K562 (cell line): Measurements from ENCODE around the gene EWSR1. TPM values are rescaled to one million over a fixed set of nuclear protein-coding genes. Genes with fewer than 3 reads are reported as not detected.

ENCODE experiments used
- ATAC-seq: fragments of 200-7000 bp; cut with Tn5 transposase; 3 replicates; pipeline ENCODE4 v1.9.1; 2020; ENCODE audit warnings: moderate library complexity
- BruUV-seq: library from RNA; stranded (reverse); fragments of 400-500 nt; replicated peaks from 2 replicates; lab custom pipeline; 2021; lab: Mats Ljungman, UMichigan
- CTCF ChIA-PET: fragments of 300-600 bp; formaldehyde crosslinking; extraction: SDS; loops from one replicate; lab custom pipeline; 2021; ENCODE audit warnings: low intra/inter-chr PET ratio; lab: Yijun Ruan, JAX
- POLR2A ChIA-PET: fragments of 300-600, 350-650 bp; sonication (Branson Sonifier 250); formaldehyde crosslinking; extraction: SDS; loops from one replicate; lab custom pipeline; 2021; ENCODE audit warnings: antibody characterized with exemption, inconsistent platforms; lab: Yijun Ruan, JAX
- DNase-seq, 4 experiments: peaks; one replicate each; pipeline versions ENCODE4 v3.0.0 to v3.0.0-alpha.2; 2011 to 2018; ENCODE audit warnings: low spot score in 3 of 4, mixed read lengths in 3 of 4; ENCODE audit errors: extremely low read depth in 1 of 4
- FAIRE-seq: peaks from 2 replicates; lab custom pipeline; 2011; peaks lifted over from hg19 to GRCh38; lab: Jason Lieb, UNC
- H2AFZ ChIP-seq: 2 replicates; pipeline ENCODE4 v1.6.0; 2011; ENCODE audit warnings: low read depth, low read length, control low read depth, inconsistent platforms
- H3K27ac ChIP-seq: fragments of 200-600 bp; 3 replicates; pipeline ENCODE4 v1.8.0; 2011; ENCODE audit warnings: low read depth, mild to moderate bottlenecking, control low read depth, inconsistent platforms, low read length, moderate library complexity, mixed read lengths; ENCODE audit errors: extremely low read depth
- H3K27me3 ChIP-seq, 2 experiments: fragments of 300-600 bp in 1 of 2; 2 replicates in 1 of 2; 3 replicates in 1 of 2; pipeline versions ENCODE4 v1.6.0 to v1.8.0; 2011; ENCODE audit warnings: inconsistent platforms in 2 of 2, low read length in 2 of 2, mild to moderate bottlenecking in 1 of 2, mixed read lengths in 1 of 2, moderate library complexity in 1 of 2; ENCODE audit not compliant: control insufficient read depth in 2 of 2, insufficient read depth in 2 of 2
- H3K36me3 ChIP-seq: fragments of 300-600 bp; 3 replicates; pipeline ENCODE4 v1.8.0; 2011; ENCODE audit warnings: mild to moderate bottlenecking, low read length, inconsistent platforms; ENCODE audit not compliant: control insufficient read depth, insufficient read depth
- H3K4me1 ChIP-seq, 2 experiments: fragments of 200-600 bp in 1 of 2; replicated peaks in 1 of 2; 2 replicates in 1 of 2; 3 replicates in 1 of 2; pipeline versions ENCODE4 v1.5.1 to v1.8.0; 2011; ENCODE audit warnings: inconsistent platforms in 2 of 2, low read length in 2 of 2, mild to moderate bottlenecking in 1 of 2, mixed read lengths in 1 of 2, moderate library complexity in 1 of 2; ENCODE audit not compliant: control insufficient read depth in 2 of 2, insufficient read depth in 2 of 2
- H3K4me2 ChIP-seq: 2 replicates; pipeline ENCODE4 v1.6.1; 2011; ENCODE audit warnings: low read length, control low read depth, inconsistent platforms, mixed read lengths; ENCODE audit not compliant: insufficient read depth
- H3K4me3 ChIP-seq: fragments of 200-600 bp; sonication (generic), shearing (Covaris generic); 2 replicates; pipeline ENCODE4 v1.5.1; 2016; ENCODE audit warnings: control low read depth, inconsistent platforms
- H3K79me2 ChIP-seq: fragments of 200-600 bp; 3 replicates; pipeline ENCODE4 v1.8.0; 2011; ENCODE audit warnings: low read length, inconsistent platforms; ENCODE audit not compliant: control insufficient read depth, insufficient read depth
- H3K9ac ChIP-seq, 2 experiments: 2 replicates each; pipeline versions ENCODE4 v1.6.0 to v1.6.1; 2011; ENCODE audit warnings: low read depth in 2 of 2, low read length in 2 of 2, control low read depth in 1 of 2, inconsistent platforms in 1 of 2, mild to moderate bottlenecking in 1 of 2, mixed read lengths in 1 of 2; ENCODE audit not compliant: insufficient read depth in 1 of 2
- H3K9me1 ChIP-seq: one replicate; pipeline ENCODE4 v1.6.0; 2011; ENCODE audit warnings: inconsistent platforms, mild to moderate bottlenecking, low read length, moderate library complexity; ENCODE audit not compliant: control insufficient read depth, insufficient read depth
- H3K9me3 ChIP-seq: replicated peaks from 2 replicates; pipeline ENCODE4 v1.5.1; 2011; ENCODE audit warnings: low read depth, low read length, inconsistent platforms; ENCODE audit not compliant: control insufficient read depth, insufficient read depth
- H4K20me1 ChIP-seq: replicated peaks from 2 replicates; pipeline ENCODE4 v1.6.1; 2011; ENCODE audit warnings: low read length, inconsistent platforms, mixed read lengths; ENCODE audit not compliant: control insufficient read depth, insufficient read depth
- CBFB ChIP-seq: sonication (generic); formaldehyde crosslinking; IDR thresholded peaks from 2 replicates; pipeline ENCODE4 v1.4.0; 2020; ENCODE audit warnings: mild to moderate bottlenecking, missing genetic modification reagents
- GABPA ChIP-seq: fragments of 200-800 bp; sonication (Bioruptor generic); conservative IDR thresholded peaks from 2 replicates; pipeline ENCODE4 v1.6.1; 2016; ENCODE audit warnings: low read depth, missing genetic modification characterization, missing compliant biosample characterization
- RFX7 ChIP-seq: fragments of 250-450 bp; sonication (Bioruptor Pico); IDR thresholded peaks from 2 replicates; pipeline ENCODE4 v1.5.1; 2021; ENCODE audit warnings: mild to moderate bottlenecking
- SIN3B ChIP-seq: fragments of 450-650 bp; IDR thresholded peaks from 2 replicates; pipeline ENCODE4 v1.6.1; 2017; ENCODE audit warnings: low read depth, mild to moderate bottlenecking, moderate library complexity
- WGBS: fragments of 100-300 bp; shearing (Covaris generic); methylation state at CpG from one replicate; pipeline ENCODE4 v1.1.6; 2016; ENCODE audit warnings: low coverage, mixed read lengths; ENCODE audit not compliant: insufficient coverage; ENCODE audit errors: missing lambda C conversion rate; 5-methylcytosine and 5-hydroxymethylcytosine counted together
- in situ Hi-C: fragments of 300-500 bp; cut with MboI; formaldehyde crosslinking; loops from 4 replicates; pipeline ENCODE4 v1.15.0; 2018; ENCODE audit warnings: inconsistent platforms, mixed read lengths
- intact Hi-C: fragments of 100-400 bp; cut with micrococcal nuclease; formaldehyde crosslinking; loops from 2 replicates; pipeline ENCODE4 v1.14.2; 2022
- polyA plus RNA-seq, 8 experiments: library from polyadenylated mRNA; depleted of rRNA in 4 of 8; stranded (reverse) in 5 of 8; unstranded in 3 of 8; fragments of >200 nt; fragmentation: Nextera tagmentation in 2 of 8; fragmentation: Illumina TruSeq in 1 of 8; extraction: Ambion mirVana in 2 of 8; extraction: Trizol in 1 of 8; gene quantifications; 2 replicates each; pipeline versions ENCODE4 v1.2.1 to v1.2.3, GENCODE V29; 2011 to 2014; ENCODE audit warnings: inconsistent platforms in 1 of 8, missing spikeins in 1 of 8
- total RNA-seq, 7 experiments: library from RNA; depleted of rRNA in 6 of 7; stranded (reverse); fragments of >200 nt in 6 of 7; fragmentation: Illumina TruSeq in 2 of 7; extraction: Trizol in 2 of 7; gene quantifications; 2 replicates each; pipeline versions ENCODE4 v1.2.1 to v1.2.3, GENCODE V29; 2011 to 2021; ENCODE audit warnings: low replicate concordance in 1 of 7
- TF ChIP-seq, protein P1 (sequence below): IDR thresholded peaks from 2 replicates; pipeline ENCODE4 v1.6.1; 2011; ENCODE audit warnings: borderline replicate concordance, low read depth, mild to moderate bottlenecking, moderate library complexity, low read length; ENCODE audit not compliant: insufficient read depth, poor library complexity, severe bottlenecking
- TF ChIP-seq, protein P2 (sequence below): fragments of 450-650 bp; IDR thresholded peaks from 2 replicates; pipeline ENCODE4 v1.6.1; 2016; ENCODE audit warnings: mild to moderate bottlenecking, moderate library complexity

EWSR1 gene
- total and polyA plus RNA-seq, 9 of the 15 experiments (the other 6 are each of a cell fraction or from before 2014, with no cell fraction given): 83.3 to 450 (median 239) TPM

DNA sequence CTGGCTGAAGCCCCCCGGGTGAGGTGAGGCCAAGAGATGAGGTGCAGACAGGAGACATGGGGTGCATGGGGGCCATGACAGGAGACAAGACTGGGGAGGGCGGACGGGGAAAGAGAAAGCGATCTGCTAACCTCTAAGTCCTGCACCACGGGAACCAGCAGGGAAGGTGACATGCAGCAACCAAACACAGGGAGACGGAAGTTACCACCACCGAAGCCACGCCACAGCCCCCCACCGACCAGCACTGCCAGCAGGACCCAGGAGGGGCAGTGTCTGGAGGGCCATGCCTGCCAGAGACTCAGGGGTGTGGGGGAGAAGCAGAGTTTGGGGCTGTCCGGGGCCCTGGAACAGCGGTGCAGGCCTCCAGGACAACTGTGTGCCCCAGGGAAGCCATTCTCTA, 61.5 kb downstream of the EWSR1 start:
- no peaks in the 10 kb centered on the region for H3K9me1 ChIP-seq
- no peak overlapping the region for H3K4me2 ChIP-seq
- no peak for TF ChIP-seq GABPA (tag)
- TF ChIP-seq, protein P1, sequence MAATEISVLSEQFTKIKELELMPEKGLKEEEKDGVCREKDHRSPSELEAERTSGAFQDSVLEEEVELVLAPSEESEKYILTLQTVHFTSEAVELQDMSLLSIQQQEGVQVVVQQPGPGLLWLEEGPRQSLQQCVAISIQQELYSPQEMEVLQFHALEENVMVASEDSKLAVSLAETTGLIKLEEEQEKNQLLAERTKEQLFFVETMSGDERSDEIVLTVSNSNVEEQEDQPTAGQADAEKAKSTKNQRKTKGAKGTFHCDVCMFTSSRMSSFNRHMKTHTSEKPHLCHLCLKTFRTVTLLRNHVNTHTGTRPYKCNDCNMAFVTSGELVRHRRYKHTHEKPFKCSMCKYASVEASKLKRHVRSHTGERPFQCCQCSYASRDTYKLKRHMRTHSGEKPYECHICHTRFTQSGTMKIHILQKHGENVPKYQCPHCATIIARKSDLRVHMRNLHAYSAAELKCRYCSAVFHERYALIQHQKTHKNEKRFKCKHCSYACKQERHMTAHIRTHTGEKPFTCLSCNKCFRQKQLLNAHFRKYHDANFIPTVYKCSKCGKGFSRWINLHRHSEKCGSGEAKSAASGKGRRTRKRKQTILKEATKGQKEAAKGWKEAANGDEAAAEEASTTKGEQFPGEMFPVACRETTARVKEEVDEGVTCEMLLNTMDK: no peak
- no peak for TF ChIP-seq SIN3B
- TF ChIP-seq RFX7: no peak
- no peak for TF ChIP-seq CBFB
- TF ChIP-seq, protein P2, sequence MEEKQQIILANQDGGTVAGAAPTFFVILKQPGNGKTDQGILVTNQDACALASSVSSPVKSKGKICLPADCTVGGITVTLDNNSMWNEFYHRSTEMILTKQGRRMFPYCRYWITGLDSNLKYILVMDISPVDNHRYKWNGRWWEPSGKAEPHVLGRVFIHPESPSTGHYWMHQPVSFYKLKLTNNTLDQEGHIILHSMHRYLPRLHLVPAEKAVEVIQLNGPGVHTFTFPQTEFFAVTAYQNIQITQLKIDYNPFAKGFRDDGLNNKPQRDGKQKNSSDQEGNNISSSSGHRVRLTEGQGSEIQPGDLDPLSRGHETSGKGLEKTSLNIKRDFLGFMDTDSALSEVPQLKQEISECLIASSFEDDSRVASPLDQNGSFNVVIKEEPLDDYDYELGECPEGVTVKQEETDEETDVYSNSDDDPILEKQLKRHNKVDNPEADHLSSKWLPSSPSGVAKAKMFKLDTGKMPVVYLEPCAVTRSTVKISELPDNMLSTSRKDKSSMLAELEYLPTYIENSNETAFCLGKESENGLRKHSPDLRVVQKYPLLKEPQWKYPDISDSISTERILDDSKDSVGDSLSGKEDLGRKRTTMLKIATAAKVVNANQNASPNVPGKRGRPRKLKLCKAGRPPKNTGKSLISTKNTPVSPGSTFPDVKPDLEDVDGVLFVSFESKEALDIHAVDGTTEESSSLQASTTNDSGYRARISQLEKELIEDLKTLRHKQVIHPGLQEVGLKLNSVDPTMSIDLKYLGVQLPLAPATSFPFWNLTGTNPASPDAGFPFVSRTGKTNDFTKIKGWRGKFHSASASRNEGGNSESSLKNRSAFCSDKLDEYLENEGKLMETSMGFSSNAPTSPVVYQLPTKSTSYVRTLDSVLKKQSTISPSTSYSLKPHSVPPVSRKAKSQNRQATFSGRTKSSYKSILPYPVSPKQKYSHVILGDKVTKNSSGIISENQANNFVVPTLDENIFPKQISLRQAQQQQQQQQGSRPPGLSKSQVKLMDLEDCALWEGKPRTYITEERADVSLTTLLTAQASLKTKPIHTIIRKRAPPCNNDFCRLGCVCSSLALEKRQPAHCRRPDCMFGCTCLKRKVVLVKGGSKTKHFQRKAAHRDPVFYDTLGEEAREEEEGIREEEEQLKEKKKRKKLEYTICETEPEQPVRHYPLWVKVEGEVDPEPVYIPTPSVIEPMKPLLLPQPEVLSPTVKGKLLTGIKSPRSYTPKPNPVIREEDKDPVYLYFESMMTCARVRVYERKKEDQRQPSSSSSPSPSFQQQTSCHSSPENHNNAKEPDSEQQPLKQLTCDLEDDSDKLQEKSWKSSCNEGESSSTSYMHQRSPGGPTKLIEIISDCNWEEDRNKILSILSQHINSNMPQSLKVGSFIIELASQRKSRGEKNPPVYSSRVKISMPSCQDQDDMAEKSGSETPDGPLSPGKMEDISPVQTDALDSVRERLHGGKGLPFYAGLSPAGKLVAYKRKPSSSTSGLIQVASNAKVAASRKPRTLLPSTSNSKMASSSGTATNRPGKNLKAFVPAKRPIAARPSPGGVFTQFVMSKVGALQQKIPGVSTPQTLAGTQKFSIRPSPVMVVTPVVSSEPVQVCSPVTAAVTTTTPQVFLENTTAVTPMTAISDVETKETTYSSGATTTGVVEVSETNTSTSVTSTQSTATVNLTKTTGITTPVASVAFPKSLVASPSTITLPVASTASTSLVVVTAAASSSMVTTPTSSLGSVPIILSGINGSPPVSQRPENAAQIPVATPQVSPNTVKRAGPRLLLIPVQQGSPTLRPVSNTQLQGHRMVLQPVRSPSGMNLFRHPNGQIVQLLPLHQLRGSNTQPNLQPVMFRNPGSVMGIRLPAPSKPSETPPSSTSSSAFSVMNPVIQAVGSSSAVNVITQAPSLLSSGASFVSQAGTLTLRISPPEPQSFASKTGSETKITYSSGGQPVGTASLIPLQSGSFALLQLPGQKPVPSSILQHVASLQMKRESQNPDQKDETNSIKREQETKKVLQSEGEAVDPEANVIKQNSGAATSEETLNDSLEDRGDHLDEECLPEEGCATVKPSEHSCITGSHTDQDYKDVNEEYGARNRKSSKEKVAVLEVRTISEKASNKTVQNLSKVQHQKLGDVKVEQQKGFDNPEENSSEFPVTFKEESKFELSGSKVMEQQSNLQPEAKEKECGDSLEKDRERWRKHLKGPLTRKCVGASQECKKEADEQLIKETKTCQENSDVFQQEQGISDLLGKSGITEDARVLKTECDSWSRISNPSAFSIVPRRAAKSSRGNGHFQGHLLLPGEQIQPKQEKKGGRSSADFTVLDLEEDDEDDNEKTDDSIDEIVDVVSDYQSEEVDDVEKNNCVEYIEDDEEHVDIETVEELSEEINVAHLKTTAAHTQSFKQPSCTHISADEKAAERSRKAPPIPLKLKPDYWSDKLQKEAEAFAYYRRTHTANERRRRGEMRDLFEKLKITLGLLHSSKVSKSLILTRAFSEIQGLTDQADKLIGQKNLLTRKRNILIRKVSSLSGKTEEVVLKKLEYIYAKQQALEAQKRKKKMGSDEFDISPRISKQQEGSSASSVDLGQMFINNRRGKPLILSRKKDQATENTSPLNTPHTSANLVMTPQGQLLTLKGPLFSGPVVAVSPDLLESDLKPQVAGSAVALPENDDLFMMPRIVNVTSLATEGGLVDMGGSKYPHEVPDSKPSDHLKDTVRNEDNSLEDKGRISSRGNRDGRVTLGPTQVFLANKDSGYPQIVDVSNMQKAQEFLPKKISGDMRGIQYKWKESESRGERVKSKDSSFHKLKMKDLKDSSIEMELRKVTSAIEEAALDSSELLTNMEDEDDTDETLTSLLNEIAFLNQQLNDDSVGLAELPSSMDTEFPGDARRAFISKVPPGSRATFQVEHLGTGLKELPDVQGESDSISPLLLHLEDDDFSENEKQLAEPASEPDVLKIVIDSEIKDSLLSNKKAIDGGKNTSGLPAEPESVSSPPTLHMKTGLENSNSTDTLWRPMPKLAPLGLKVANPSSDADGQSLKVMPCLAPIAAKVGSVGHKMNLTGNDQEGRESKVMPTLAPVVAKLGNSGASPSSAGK: no peak
- TF ChIP-seq, all 486 proteins: peak for 0
- Histone ChIP-seq H4K20me1 (no peaks in the 10 kb centered on the region), H3K79me2 (no peaks in the 10 kb centered on the region), H3K27ac (no peak overlapping the region), H3K36me3 (peaks cover 38% of the 10 kb centered on the region; the same call in 2 of the 3 replicates), H3K4me3 (no peak overlapping the region), H3K9ac (no peak overlapping the region), H3K9me3 (no peaks in the 10 kb centered on the region), H3K4me1 (peaks cover 0 to 10% of the 10 kb centered on the region in 2 experiments; a peak in 2 of 5 replicates), H3K27me3 (no peaks in the 10 kb centered on the region), H2AFZ (no peak overlapping the region)
- in situ Hi-C loops (no loop called here), intact Hi-C loops (no loop called here)
- ChIA-PET CTCF (no interaction called here), POLR2A (interaction anchor here (0.7 kb wide), 1 partner anchor 26 kb away, joined by 3 read pairs; no protein-coding TSS in a partner anchor)
- ATAC-seq: no peak
- WGBS: 85% methylated on average over 8 of the region's 11 CpGs
- no peak for DNase-seq
- no TSS peak for BruUV-seq
- no peak for FAIRE-seq
